SK-N-MC (cell line): ENCODE measurements around the gene SUN1.

Experiments used
- EZH2 ChIP-seq: fragments of 200-600 bp; sonication (generic); IDR thresholded peaks from one replicate; pipeline ENCODE4 v1.6.1; 2017; ENCODE audit warnings: antibody characterized with exemption
- FOXP2 ChIP-seq: optimal IDR thresholded peaks from 2 replicates; pipeline ENCODE3; 2011; ENCODE audit warnings: mild to moderate bottlenecking, moderate library complexity; ENCODE audit not compliant: insufficient read depth; ENCODE audit errors: extremely low read length, control extremely low read depth
- POLR2AphosphoS5 ChIP-seq: IDR thresholded peaks from 2 replicates; pipeline ENCODE4 v1.6.1; 2012; ENCODE audit warnings: mild to moderate bottlenecking, low read depth, low read length, borderline replicate concordance

DNA sequence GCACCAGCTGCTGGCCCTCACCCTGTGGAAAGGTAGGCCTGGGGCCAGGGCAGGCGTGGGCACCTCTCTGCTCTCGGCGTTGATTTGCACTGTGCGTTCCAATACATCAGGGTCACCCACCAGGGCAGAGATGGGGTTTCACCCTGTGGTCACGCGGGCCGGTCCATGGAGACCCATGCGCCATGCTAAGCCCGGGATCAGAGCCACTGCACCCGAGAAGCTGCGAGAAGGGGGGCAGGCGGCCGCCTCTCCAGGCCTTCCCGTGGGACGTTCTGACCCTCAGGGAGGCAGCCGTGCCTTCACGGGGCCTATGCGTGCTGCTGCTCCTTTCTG, 55.2 kb downstream of the SUN1 start:
- TF ChIP-seq POLR2AphosphoS5, result no peak
- no peak for TF ChIP-seq EZH2
- no peak for TF ChIP-seq FOXP2
